ENCODE data around the gene FOXP3. TPM values are rescaled to one million over a fixed set of nuclear protein-coding genes. Genes with fewer than 3 reads are reported as not detected.

Gene FOXP3
- total and polyA plus RNA-seq, 2 donors from 2014 or later: 0.45 to 2.0 TPM

GRCh38 chrX:49242545-49243066 lies 21.9 kb downstream of the FOXP3 start:
- Histone ChIP-seq H3K27me3 (ENCODE audit: control insufficient read depth, insufficient read depth, low read length) (no peaks in the 10 kb centered on the region), H3K27ac (ENCODE audit: low read depth in 2 of 2, low read length in 2 of 2) (no peak overlapping the region), H3K9me3 (ENCODE audit: control insufficient read depth in 2 of 3, insufficient read depth in 1 of 3, low read length in 3 of 3) (no peaks in the 10 kb centered on the region), H3K4me1 (ENCODE audit: control insufficient read depth in 2 of 3, insufficient read depth in 2 of 3, low read depth in 1 of 3, low read length in 3 of 3) (no peaks in the 10 kb centered on the region), H3K36me3 (ENCODE audit: control insufficient read depth in 2 of 3, insufficient read depth in 3 of 3, low read length in 3 of 3) (peaks cover 0 to 4% (median 0%) of the 10 kb centered on the region in 3 donors), H3K4me3 (ENCODE audit: low read length in 3 of 3) (no peak overlapping the region), H3K9ac (ENCODE audit: low read length in 3 of 3) (no peak overlapping the region)
- DNase-seq (peak in 1 of 5 donors; percentile 25), FAIRE-seq (no peak)
- TF ChIP-seq, protein P1, sequence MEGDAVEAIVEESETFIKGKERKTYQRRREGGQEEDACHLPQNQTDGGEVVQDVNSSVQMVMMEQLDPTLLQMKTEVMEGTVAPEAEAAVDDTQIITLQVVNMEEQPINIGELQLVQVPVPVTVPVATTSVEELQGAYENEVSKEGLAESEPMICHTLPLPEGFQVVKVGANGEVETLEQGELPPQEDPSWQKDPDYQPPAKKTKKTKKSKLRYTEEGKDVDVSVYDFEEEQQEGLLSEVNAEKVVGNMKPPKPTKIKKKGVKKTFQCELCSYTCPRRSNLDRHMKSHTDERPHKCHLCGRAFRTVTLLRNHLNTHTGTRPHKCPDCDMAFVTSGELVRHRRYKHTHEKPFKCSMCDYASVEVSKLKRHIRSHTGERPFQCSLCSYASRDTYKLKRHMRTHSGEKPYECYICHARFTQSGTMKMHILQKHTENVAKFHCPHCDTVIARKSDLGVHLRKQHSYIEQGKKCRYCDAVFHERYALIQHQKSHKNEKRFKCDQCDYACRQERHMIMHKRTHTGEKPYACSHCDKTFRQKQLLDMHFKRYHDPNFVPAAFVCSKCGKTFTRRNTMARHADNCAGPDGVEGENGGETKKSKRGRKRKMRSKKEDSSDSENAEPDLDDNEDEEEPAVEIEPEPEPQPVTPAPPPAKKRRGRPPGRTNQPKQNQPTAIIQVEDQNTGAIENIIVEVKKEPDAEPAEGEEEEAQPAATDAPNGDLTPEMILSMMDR (IDR thresholded peaks at IDR 0.05; ENCODE audit: borderline replicate concordance, extremely low read depth, insufficient read depth): no peak
- intact Hi-C loops (cut with DNase I): no loop called here

- intact Hi-C loops (cut with DNase I): no loop called here
- FAIRE-seq: no peak
These were observed 25.8 kb downstream of the FOXP3 start for GRCh38 chrX:49238735-49239134.

DNA sequence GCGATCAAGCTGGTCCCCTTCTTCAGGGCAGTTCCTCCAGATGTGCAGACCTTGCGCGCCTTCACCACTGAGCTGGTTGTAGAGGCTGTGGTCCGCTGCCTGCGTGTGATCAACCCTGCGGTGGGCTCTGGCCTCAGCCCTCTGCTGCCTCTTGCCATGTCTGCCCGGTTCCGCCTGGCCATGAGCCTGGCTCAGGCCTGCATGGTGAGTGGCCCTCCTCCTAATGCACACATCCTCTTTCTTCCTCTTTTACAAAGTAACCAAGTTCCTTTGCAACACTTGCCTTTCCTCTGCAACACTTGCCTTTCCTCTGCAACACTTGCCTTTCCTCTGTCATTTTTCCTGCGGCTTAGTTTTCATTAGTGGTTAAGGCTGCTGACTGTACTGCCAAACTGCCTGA lies 27.4 kb downstream of the FOXP3 start:
- no peak overlapping the region for H3K27ac ChIP-seq (ENCODE audit: low read depth in 2 of 2, low read length in 2 of 2)
- H3K4me3 ChIP-seq (ENCODE audit: low read length in 3 of 3): no peak overlapping the region
- no peak for DNase-seq
- no peaks in the 10 kb centered on the region for H3K36me3 ChIP-seq (ENCODE audit: control insufficient read depth in 2 of 3, insufficient read depth in 3 of 3, low read length in 3 of 3)
- no peak for FAIRE-seq
- peaks cover 0 to 2% (median 0%) of the 10 kb centered on the region in 3 donors for H3K4me1 ChIP-seq (ENCODE audit: control insufficient read depth in 2 of 3, insufficient read depth in 2 of 3, low read depth in 1 of 3, low read length in 3 of 3)
- no peaks in the 10 kb centered on the region for H3K27me3 ChIP-seq (ENCODE audit: control insufficient read depth, insufficient read depth, low read length)
- intact Hi-C loops (cut with DNase I): no loop called here
- H3K9me3 ChIP-seq (ENCODE audit: control insufficient read depth in 2 of 3, insufficient read depth in 1 of 3, low read length in 3 of 3): no peaks in the 10 kb centered on the region
- H3K9ac ChIP-seq (ENCODE audit: low read length in 3 of 3): no peak overlapping the region
- TF ChIP-seq, protein P1 (IDR thresholded peaks at IDR 0.05; ENCODE audit: borderline replicate concordance, extremely low read depth, insufficient read depth): no peak

More at GRCh38 chrX:49238735-49239134, 25.8 kb downstream of the FOXP3 start:
- Histone ChIP-seq H3K36me3 (ENCODE audit: control insufficient read depth in 2 of 3, insufficient read depth in 3 of 3, low read length in 3 of 3) (no peaks in the 10 kb centered on the region), H3K9me3 (ENCODE audit: control insufficient read depth in 2 of 3, insufficient read depth in 1 of 3, low read length in 3 of 3) (no peaks in the 10 kb centered on the region), H3K4me3 (ENCODE audit: low read length in 3 of 3) (no peak overlapping the region), H3K27ac (ENCODE audit: low read depth in 2 of 2, low read length in 2 of 2) (no peak overlapping the region), H3K4me1 (ENCODE audit: control insufficient read depth in 2 of 3, insufficient read depth in 2 of 3, low read depth in 1 of 3, low read length in 3 of 3) (peaks cover 0 to 2% (median 0%) of the 10 kb centered on the region in 3 donors), H3K27me3 (ENCODE audit: control insufficient read depth, insufficient read depth, low read length) (no peaks in the 10 kb centered on the region), H3K9ac (ENCODE audit: low read length in 3 of 3) (no peak overlapping the region)
- DNase-seq: peak in 1 of 5 donors; percentile 20
- TF ChIP-seq, protein P1 (IDR thresholded peaks at IDR 0.05; ENCODE audit: borderline replicate concordance, extremely low read depth, insufficient read depth): no peak
